Right atrium auricular region (tissue), 2 donors: ENCODE data around the gene TSPAN32. TPM values are rescaled to one million over a fixed set of nuclear protein-coding genes. Genes with fewer than 3 reads are reported as not detected.

Experiments
- DNase-seq: peaks from one replicate; pipeline ENCODE4 v3.0.0-alpha.2; 2019; ENCODE audit warnings: low spot score
- H3K27ac ChIP-seq, 2 donors: fragments of 200-600 bp; sonication (generic); 1 replicate in 1 of 2; 2 replicates in 1 of 2; pipeline ENCODE4 v1.5.1; 2016 to 2019
- H3K27me3 ChIP-seq, 2 donors: fragments of 200-600 bp; sonication (generic); one replicate each; pipeline versions ENCODE4 v1.5.1 to v1.6.0; 2017 to 2019
- H3K36me3 ChIP-seq: fragments of 200-600 bp; sonication (generic); one replicate; pipeline ENCODE4 v1.5.1; 2016
- H3K4me1 ChIP-seq, 2 donors: fragments of 200-600 bp; sonication (generic); one replicate each; pipeline versions ENCODE4 v1.5.1 to v1.6.0; 2017 to 2019
- H3K4me3 ChIP-seq, 2 donors: fragments of 200-600 bp; sonication (generic); 1 replicate in 1 of 2; 2 replicates in 1 of 2; pipeline ENCODE4 v1.5.1; 2017 to 2019; ENCODE audit warnings: mild to moderate bottlenecking in 1 of 2, moderate library complexity in 1 of 2
- H3K9me3 ChIP-seq, 2 donors: fragments of 200-600 bp; sonication (generic); one replicate each; pipeline ENCODE4 v1.5.1; 2019
- CTCF ChIP-seq, 2 donors: fragments of 200-600 bp; sonication (generic); IDR thresholded peaks; one replicate each; pipeline ENCODE4 v1.5.1; 2019; ENCODE audit warnings: antibody characterized with exemption in 2 of 2
- total RNA-seq, 2 donors: library from RNA; depleted of rRNA; stranded (reverse); fragments of >200 nt; gene quantifications; one replicate each; pipeline ENCODE4 v1.1.0, GENCODE V29; 2016

Gene TSPAN32, protein sequence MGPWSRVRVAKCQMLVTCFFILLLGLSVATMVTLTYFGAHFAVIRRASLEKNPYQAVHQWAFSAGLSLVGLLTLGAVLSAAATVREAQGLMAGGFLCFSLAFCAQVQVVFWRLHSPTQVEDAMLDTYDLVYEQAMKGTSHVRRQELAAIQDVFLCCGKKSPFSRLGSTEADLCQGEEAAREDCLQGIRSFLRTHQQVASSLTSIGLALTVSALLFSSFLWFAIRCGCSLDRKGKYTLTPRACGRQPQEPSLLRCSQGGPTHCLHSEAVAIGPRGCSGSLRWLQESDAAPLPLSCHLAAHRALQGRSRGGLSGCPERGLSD
- total RNA-seq: 10 to 100 TPM in 1 of 2 donors, 1 to 10 TPM in 1; 2.6 to 15.2 TPM

GRCh38 chr11:2301631-2302305 lies at the start of gene TSPAN32, which contains the start of gene C11orf21:
TSS of gene TSPAN32 (plus strand) at chr11:2302013. CDS start at chr11:2302150, 137 bp downstream.
TSS of gene C11orf21 (minus strand) at chr11:2301918. CDS start at chr11:2301808, 110 bp downstream.
- peak; percentile 59 for DNase-seq
- H3K27me3 ChIP-seq: no peaks in the 10 kb centered on the region
- H3K9me3 ChIP-seq: no peaks in the 10 kb centered on the region
- peak within 1 kb of the TSS; percentile 13 to 41 for H3K4me3 ChIP-seq
- no peaks in the 10 kb centered on the region for H3K36me3 ChIP-seq
- no peak for TF ChIP-seq CTCF (IDR thresholded peaks at IDR 0.05)
- peak within 1 kb of the TSS; percentile 83 to 87 for H3K27ac ChIP-seq
- peaks cover 0 to 61% of the 10 kb centered on the region in 2 donors for H3K4me1 ChIP-seq

GRCh38 chr11:2252018-2252417 lies 49.8 kb upstream of the TSPAN32 start:
- peaks cover 0 to 6% of the 10 kb centered on the region in 2 donors for H3K9me3 ChIP-seq

GRCh38 chr11:2256293-2256913 lies 45.4 kb upstream of the TSPAN32 start:
- Histone ChIP-seq H3K27ac (no peak overlapping the region), H3K36me3 (no peaks in the 10 kb centered on the region), H3K4me1 (no peaks in the 10 kb centered on the region), H3K9me3 (peaks cover 0 to 6% of the 10 kb centered on the region in 2 donors), H3K27me3 (no peaks in the 10 kb centered on the region), H3K4me3 (no peak overlapping the region)
- TF ChIP-seq CTCF (IDR thresholded peaks at IDR 0.05): no peak
- DNase-seq: no peak

More at GRCh38 chr11:2252018-2252417, 49.8 kb upstream of the TSPAN32 start:
- Histone ChIP-seq H3K4me3 (no peak overlapping the region), H3K27ac (no peak overlapping the region), H3K36me3 (no peaks in the 10 kb centered on the region), H3K27me3 (no peaks in the 10 kb centered on the region), H3K4me1 (no peaks in the 10 kb centered on the region)
- no peak for TF ChIP-seq CTCF (IDR thresholded peaks at IDR 0.05)
- DNase-seq: peak; percentile 34

DNA sequence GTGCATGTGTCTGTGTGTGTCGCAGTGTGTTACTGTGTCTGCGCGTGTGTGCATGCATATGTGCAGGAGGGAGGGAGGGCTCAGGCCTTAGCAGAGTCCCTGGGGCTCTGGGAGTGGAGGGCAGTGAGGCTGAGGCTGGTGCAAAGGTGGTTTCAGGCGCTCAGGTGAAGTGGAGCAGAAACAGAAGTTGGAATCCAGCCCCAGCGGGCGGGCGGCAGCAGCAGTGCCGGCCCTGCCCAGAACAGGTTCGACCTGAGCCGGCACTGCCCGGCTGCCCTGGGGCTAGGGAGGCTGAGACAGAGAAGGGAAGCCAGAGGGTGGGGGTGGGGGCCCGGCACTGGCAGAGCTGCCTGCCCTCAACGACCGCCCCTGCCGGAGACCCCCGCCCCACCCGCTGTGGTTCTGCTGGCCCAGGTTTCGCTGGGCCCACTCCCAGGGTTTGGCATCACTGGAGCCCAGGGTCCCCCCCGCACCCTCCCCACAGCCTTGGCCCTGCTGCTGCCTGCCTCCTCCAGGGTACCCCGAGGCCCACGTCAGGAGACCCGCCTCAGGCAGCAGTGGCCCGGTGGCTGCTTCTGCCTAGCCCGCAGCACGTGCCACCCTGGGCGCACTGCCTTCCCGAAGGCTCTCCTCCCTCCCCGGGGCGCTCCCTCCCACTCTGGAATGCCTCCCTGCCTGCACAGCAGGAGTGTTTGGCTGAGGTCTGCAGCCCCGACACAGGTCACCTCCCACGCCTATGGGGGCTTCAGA lies 44.7 kb upstream of the TSPAN32 start:
- no peaks in the 10 kb centered on the region for H3K27me3 ChIP-seq
- no peak overlapping the region for H3K4me3 ChIP-seq
- H3K4me1 ChIP-seq: no peaks in the 10 kb centered on the region
- no peak overlapping the region for H3K27ac ChIP-seq
- peak; percentile 40 for DNase-seq
- H3K36me3 ChIP-seq: no peaks in the 10 kb centered on the region
- peaks cover 0 to 6% of the 10 kb centered on the region in 2 donors for H3K9me3 ChIP-seq
- TF ChIP-seq CTCF (IDR thresholded peaks at IDR 0.05): no peak
